ENCODE measurements around the gene CLK3. TPM values are rescaled to one million over a fixed set of nuclear protein-coding genes. Genes with fewer than 3 reads are reported as not detected.

Gene CLK3
- polyA plus RNA-seq, 1 of the 3 experiments (the other 2 are of a cell fraction) = 67.7 TPM

GRCh38 chr15:74613089-74613952, 2.3 kb upstream of the CLK3 start:
- Histone ChIP-seq H3K4me3 (ENCODE audit: low read depth in 2 of 2, low read length in 1 of 2) (no peak overlapping the region), H3K27ac (ENCODE audit: low read depth in 2 of 2, low read length in 1 of 2) (no peak overlapping the region), H3K9ac (no peak overlapping the region), H3K79me2 (ENCODE audit: insufficient read depth) (peaks cover 36% of the 10 kb centered on the region), H4K20me1 (ENCODE audit: insufficient read depth) (peaks cover 24% of the 10 kb centered on the region), H3K9me3 (no peaks in the 10 kb centered on the region), H3K27me3 (ENCODE audit: insufficient read depth) (no peaks in the 10 kb centered on the region), H3K4me2 (no peak overlapping the region; the same call in 1 of the 2 replicates), H3K9me2 (no peaks in the 10 kb centered on the region), H3K4me1 (ENCODE audit: control insufficient read depth in 1 of 2, insufficient read depth in 2 of 2, low read depth in 1 of 2, low read length in 1 of 2) (peaks cover 0 to 51% of the 10 kb centered on the region in 2 experiments; a peak in 2 of 4 replicates), H3F3A (replicated peaks; ENCODE audit: insufficient read depth) (peaks cover 11% of the 10 kb centered on the region), H2AFZ (ENCODE audit: low read depth) (no peak overlapping the region), H3K36me3 (replicated peaks in 1 of 2; ENCODE audit: control insufficient read depth in 1 of 2, insufficient read depth in 2 of 2, low read length in 1 of 2) (peaks cover 0 to 1% of the 10 kb centered on the region in 2 experiments)
- TF ChIP-seq MXI1 (IDR thresholded peaks at IDR 0.05; ENCODE audit: low read depth, low read length) (no peak), RCOR1 (IDR thresholded peaks at IDR 0.05; ENCODE audit: low read length) (no peak), CHD2 (IDR thresholded peaks at IDR 0.05; ENCODE audit: low read length, partially characterized antibody) (no peak), SIN3A (IDR thresholded peaks at IDR 0.05; ENCODE audit: borderline replicate concordance, low read depth, low read length) (no peak), POLR2AphosphoS5 (IDR thresholded peaks at IDR 0.05; ENCODE audit: low read depth, low read length) (no peak), GATA2 (CRISPR knock-in tag; IDR thresholded peaks at IDR 0.05) (no peak)
- 70% methylated on average over 5 of the region's 6 CpGs for WGBS (ENCODE audit: low lambda C conversion rate)
- CTCF ChIA-PET = interaction anchor here (0.8 to 39.4 kb wide), 9 partner anchors 8 to 160 kb away, joined by 3 to 1109 read pairs (median 4); partner anchors contain the start of gene CSK
- DNase-seq = no peak
- POLR2A ChIA-PET = interaction anchor here (0.6 to 4.3 kb wide), 7 partner anchors 14 to 234 kb away, joined by 3 to 33 read pairs (median 5); no protein-coding TSS in a partner anchor

GRCh38 chr15:74613953-74614743, 1.5 kb upstream of the CLK3 start:
- ChIA-PET POLR2A (interaction anchor here (0.8 to 4.3 kb wide), 8 partner anchors 15 to 153 kb away, joined by 3 to 33 read pairs (median 5); partner anchors contain the start of genes ARID3B and UBL7), CTCF (interaction anchor here (0.7 to 39.4 kb wide), 10 partner anchors 11 to 159 kb away, joined by 3 to 1109 read pairs (median 4); partner anchors contain the start of genes ARID3B and CSK)
- TF ChIP-seq JUND (IDR thresholded peaks at IDR 0.05) (no peak), NFIC (IDR thresholded peaks at IDR 0.05; ENCODE audit: borderline replicate concordance) (no peak), RAD21 (IDR thresholded peaks at IDR 0.05; ENCODE audit: low read length) (no peak), NRF1 (IDR thresholded peaks at IDR 0.05; ENCODE audit: low read depth, low read length) (peak; percentile 76), IRF3 (IDR thresholded peaks at IDR 0.05; ENCODE audit: low read depth, low read length) (no peak), TEAD4 (IDR thresholded peaks at IDR 0.05; ENCODE audit: borderline replicate concordance, insufficient read depth) (no peak), POLR2AphosphoS5 (IDR thresholded peaks at IDR 0.05; ENCODE audit: low read depth, low read length) (peak; percentile 12; the same call in 1 of the 2 replicates), TCF12 (IDR thresholded peaks at IDR 0.05) (no peak), MXI1 (IDR thresholded peaks at IDR 0.05; ENCODE audit: low read depth, low read length) (no peak), TAF1 (IDR thresholded peaks at IDR 0.05; ENCODE audit: borderline replicate concordance, low read depth, low read length) (no peak), RXRA (IDR thresholded peaks at IDR 0.05; ENCODE audit: borderline replicate concordance, low read depth) (no peak)
- TF ChIP-seq, protein P1, sequence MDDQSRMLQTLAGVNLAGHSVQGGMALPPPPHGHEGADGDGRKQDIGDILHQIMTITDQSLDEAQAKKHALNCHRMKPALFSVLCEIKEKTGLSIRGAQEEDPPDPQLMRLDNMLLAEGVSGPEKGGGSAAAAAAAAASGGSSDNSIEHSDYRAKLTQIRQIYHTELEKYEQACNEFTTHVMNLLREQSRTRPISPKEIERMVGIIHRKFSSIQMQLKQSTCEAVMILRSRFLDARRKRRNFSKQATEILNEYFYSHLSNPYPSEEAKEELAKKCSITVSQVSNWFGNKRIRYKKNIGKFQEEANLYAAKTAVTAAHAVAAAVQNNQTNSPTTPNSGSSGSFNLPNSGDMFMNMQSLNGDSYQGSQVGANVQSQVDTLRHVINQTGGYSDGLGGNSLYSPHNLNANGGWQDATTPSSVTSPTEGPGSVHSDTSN (IDR thresholded peaks at IDR 0.05) = no peak
- H3K4me3 ChIP-seq (ENCODE audit: low read depth in 2 of 2, low read length in 1 of 2) = peak overlapping the region; percentile 98 to 99
- H3K27ac ChIP-seq (ENCODE audit: low read depth in 2 of 2, low read length in 1 of 2) = peak overlapping the region in 1 of 2 experiments; percentile 11; a peak in 2 of 4 replicates
- no peaks in the 10 kb centered on the region for H3K27me3 ChIP-seq (ENCODE audit: insufficient read depth)
- H4K20me1 ChIP-seq (ENCODE audit: insufficient read depth) = peaks cover 32% of the 10 kb centered on the region
- H2AFZ ChIP-seq (ENCODE audit: low read depth) = peak overlapping the region; percentile 93
- H3K4me2 ChIP-seq = peak overlapping the region; percentile 96
- peaks cover 11% of the 10 kb centered on the region for H3F3A ChIP-seq (replicated peaks; ENCODE audit: insufficient read depth)
- 69% methylated on average over 25 of the region's 38 CpGs for WGBS (ENCODE audit: low lambda C conversion rate)
- H3K9me3 ChIP-seq = no peaks in the 10 kb centered on the region
- peak; percentile 97 for DNase-seq
- H3K79me2 ChIP-seq (ENCODE audit: insufficient read depth) = peaks cover 44% of the 10 kb centered on the region
- no peaks in the 10 kb centered on the region for H3K9me2 ChIP-seq
- peaks cover 0 to 42% of the 10 kb centered on the region in 2 experiments; a peak in 2 of 4 replicates for H3K4me1 ChIP-seq (ENCODE audit: control insufficient read depth in 1 of 2, insufficient read depth in 2 of 2, low read depth in 1 of 2, low read length in 1 of 2)
- H3K36me3 ChIP-seq (replicated peaks in 1 of 2; ENCODE audit: control insufficient read depth in 1 of 2, insufficient read depth in 2 of 2, low read length in 1 of 2) = peaks cover 0 to 9% of the 10 kb centered on the region in 2 experiments
- H3K9ac ChIP-seq = peak overlapping the region; percentile 98

Measured in SK-N-SH (cell line).